ENCODE results near the gene THEM4. TPM values are rescaled to one million over a fixed set of nuclear protein-coding genes. Genes with fewer than 3 reads are reported as not detected.

The THEM4 gene
- total and polyA plus RNA-seq, 10 donors: 10.1 to 46.3 (median 15.5) TPM

DNA sequence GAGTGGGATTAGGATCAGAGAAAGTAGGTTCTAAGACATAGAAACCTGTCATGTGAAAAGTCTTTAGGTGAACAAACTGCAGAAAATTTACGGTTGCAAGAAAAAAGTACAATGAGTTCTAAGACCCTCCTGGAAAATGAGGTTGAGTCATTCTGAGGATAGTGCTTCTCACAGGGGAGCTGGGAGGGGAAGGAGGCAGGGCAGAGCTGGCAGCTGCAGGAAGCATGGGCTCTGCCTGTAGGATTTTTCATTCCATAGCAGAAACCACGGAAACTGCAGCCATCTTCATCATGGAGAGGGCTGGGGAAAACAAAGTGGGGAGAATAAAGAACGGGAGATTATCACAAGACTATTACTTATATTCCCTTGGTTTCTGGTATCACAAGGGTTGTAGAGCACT is 25.8 kb upstream of the THEM4 start:
- Histone ChIP-seq H3K9me3 (no peaks in the 10 kb centered on the region), H3K36me3 (no peaks in the 10 kb centered on the region), H3K27me3 (replicated peaks in 1 of 7) (no peaks in the 10 kb centered on the region), H3K27ac (no peak overlapping the region), H3K4me1 (peaks cover 0 to 5% (median 0%) of the 10 kb centered on the region in 6 donors), H3K4me3 (no peak overlapping the region)
- no peak for DNase-seq
- intact Hi-C loops (cut with DNase I; ENCODE audit: low total_unique reads): no loop called here
- TF ChIP-seq POLR2AphosphoS5 (IDR thresholded peaks at IDR 0.05): no peak
- TF ChIP-seq CTCF (IDR thresholded peaks at IDR 0.05 in 8 of 11, conservative IDR thresholded peaks at IDR 0.05 in 3 of 11): no peak
- no peak for TF ChIP-seq POLR2A (IDR thresholded peaks at IDR 0.05)
- WGBS, 5 donors: 66 to 79% (median 71%) methylated on average over 3 of the region's 3 CpGs

DNA sequence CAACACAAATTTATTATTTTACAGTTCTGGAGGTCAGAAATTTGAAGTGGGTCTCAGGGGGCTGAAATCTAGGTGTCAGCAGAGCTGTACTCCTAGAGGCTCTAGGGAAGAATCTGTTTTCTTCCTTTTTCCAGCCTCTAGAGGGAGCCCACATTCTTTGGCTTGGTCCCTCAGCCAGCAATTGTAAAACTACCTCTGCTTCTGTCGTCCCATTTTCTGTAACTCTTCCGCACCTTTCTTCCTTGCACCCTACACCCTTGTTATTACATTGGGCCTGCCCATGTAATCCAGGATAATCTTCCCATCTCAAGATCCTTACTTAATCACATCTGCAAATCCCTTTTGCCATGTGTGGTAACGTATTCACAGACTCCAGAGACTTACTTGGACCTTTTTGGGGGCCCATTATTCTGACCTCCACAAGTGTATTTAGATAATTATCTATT is 24.8 kb upstream of the THEM4 start:
- H3K4me1 ChIP-seq: peaks cover 0 to 5% (median 0%) of the 10 kb centered on the region in 6 donors
- no peak for TF ChIP-seq POLR2AphosphoS5 (IDR thresholded peaks at IDR 0.05)
- peak; percentile 28 to 82 (median 72) for TF ChIP-seq CTCF (IDR thresholded peaks at IDR 0.05 in 8 of 11, conservative IDR thresholded peaks at IDR 0.05 in 3 of 11)
- no peaks in the 10 kb centered on the region for H3K9me3 ChIP-seq
- DNase-seq: no peak
- no peak overlapping the region for H3K4me3 ChIP-seq
- intact Hi-C loops (cut with DNase I; ENCODE audit: low total_unique reads): loop anchor here (5.0 kb wide), 1 partner anchor 63 kb away; no protein-coding TSS in a partner anchor
- H3K27ac ChIP-seq: no peak overlapping the region
- 33 to 42% (median 35%) methylated on average over 3 of the region's 3 CpGs for WGBS, 5 donors
- no peaks in the 10 kb centered on the region for H3K27me3 ChIP-seq (replicated peaks in 1 of 7)
- H3K36me3 ChIP-seq: no peaks in the 10 kb centered on the region

DNA sequence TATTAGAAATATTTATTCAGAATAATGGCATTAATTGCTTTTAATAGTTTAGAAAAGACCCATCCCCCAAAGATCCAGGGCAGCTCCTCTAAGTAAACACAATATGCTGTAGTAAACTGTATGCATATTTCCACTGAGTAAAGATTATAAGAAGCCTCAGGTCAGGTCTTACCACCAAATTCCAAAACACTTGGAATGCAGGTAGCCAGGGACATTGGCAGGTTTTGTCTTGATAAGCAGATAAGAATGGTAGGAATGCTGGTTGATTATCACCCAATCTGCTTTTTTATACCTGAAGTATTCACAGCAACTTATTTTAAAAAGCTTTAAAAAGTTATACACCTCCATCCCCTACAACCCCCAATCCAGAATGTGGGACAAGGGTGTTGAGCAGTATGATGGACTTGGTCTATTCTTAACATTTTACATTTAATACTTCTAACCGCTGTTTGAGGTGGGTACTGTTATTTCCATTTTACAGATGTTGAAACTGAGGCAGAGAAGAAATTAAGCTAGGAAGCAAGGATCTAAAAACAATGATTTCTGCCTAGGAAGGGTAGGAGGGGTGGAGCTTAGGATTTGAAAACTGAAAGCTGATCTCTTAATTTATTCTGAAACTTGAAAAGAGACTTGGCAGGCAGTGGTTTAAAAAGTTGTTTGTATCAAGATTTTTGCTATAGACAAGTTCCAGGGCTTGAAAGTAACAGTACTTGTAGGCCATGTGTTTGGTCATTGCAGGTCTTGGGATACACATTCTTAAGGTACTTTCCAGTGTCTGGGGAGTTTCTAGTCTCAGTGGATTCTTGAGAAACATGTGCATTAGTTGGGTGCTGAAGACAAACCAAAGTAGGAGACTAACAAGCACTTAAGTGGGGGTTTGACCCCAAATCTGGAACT is 15.6 kb upstream of the THEM4 start:
- Histone ChIP-seq H3K4me3 (no peak overlapping the region), H3K4me1 (peaks cover 0 to 29% (median 6%) of the 10 kb centered on the region in 6 donors), H3K27ac (no peak overlapping the region), H3K36me3 (no peaks in the 10 kb centered on the region), H3K27me3 (replicated peaks in 1 of 7) (no peaks in the 10 kb centered on the region), H3K9me3 (no peaks in the 10 kb centered on the region)
- WGBS, 5 donors: 88 to 100% (median 98%) methylated on average over 1 of the region's 1 CpG
- no peak for DNase-seq
- TF ChIP-seq POLR2A (IDR thresholded peaks at IDR 0.05) (no peak), POLR2AphosphoS5 (IDR thresholded peaks at IDR 0.05) (no peak), CTCF (IDR thresholded peaks at IDR 0.05 in 8 of 11, conservative IDR thresholded peaks at IDR 0.05 in 3 of 11) (no peak)
- intact Hi-C loops (cut with DNase I; ENCODE audit: low total_unique reads): no loop called here

GRCh38 chr1:151923422-151923821 is 14.1 kb upstream of the THEM4 start:
- 65 to 85% (median 81%) methylated on average over 1 of the region's 1 CpG for WGBS, 5 donors
- intact Hi-C loops (cut with DNase I; ENCODE audit: low total_unique reads): no loop called here

More at GRCh38 chr1:151923422-151923821, 14.1 kb upstream of the THEM4 start:
- no peak for DNase-seq
- no peak overlapping the region for H3K4me3 ChIP-seq
- no peaks in the 10 kb centered on the region for H3K9me3 ChIP-seq
- no peak for TF ChIP-seq POLR2A (IDR thresholded peaks at IDR 0.05)
- TF ChIP-seq POLR2AphosphoS5 (IDR thresholded peaks at IDR 0.05): no peak
- TF ChIP-seq CTCF (IDR thresholded peaks at IDR 0.05 in 8 of 11, conservative IDR thresholded peaks at IDR 0.05 in 3 of 11): no peak
- H3K36me3 ChIP-seq: no peaks in the 10 kb centered on the region
- H3K4me1 ChIP-seq: peaks cover 0 to 33% (median 7%) of the 10 kb centered on the region in 6 donors
- H3K27me3 ChIP-seq (replicated peaks in 1 of 7): no peaks in the 10 kb centered on the region
- H3K27ac ChIP-seq: no peak overlapping the region
